SU-DHL-6 (cell line): ENCODE results near the gene TNS3.

Source experiments
- H2AFZ ChIP-seq: fragments of 200-600 bp; sonication (generic); 2 replicates; pipeline ENCODE4 v1.6.1; 2014; ENCODE audit warnings: low read depth, mild to moderate bottlenecking, moderate library complexity, mixed read lengths, antibody characterized with exemption, low read length; ENCODE audit not compliant: severe bottlenecking
- H3F3A ChIP-seq: fragments of 200-600 bp; shearing (Covaris generic); 2 replicates; pipeline ENCODE4 v1.6.0; 2016; ENCODE audit warnings: antibody characterized with exemption, mild to moderate bottlenecking; ENCODE audit not compliant: insufficient read depth
- H3K27ac ChIP-seq: fragments of 200-600 bp; sonication (generic); 2 replicates; pipeline ENCODE4 v1.5.1; 2016; ENCODE audit warnings: low read depth, mild to moderate bottlenecking, low read length, moderate library complexity, mixed read lengths
- H3K27me3 ChIP-seq: fragments of 200-600 bp; sonication (generic), shearing (Covaris generic); 2 replicates; pipeline ENCODE4 v1.6.0; 2014; ENCODE audit warnings: mild to moderate bottlenecking, low read length
- H3K36me3 ChIP-seq: fragments of 200-600 bp; sonication (generic); 2 replicates; pipeline ENCODE4 v1.6.1; 2014; ENCODE audit warnings: mild to moderate bottlenecking, low read length, mixed read lengths
- H3K4me2 ChIP-seq: fragments of 300-600, 200-600 bp; shearing (Covaris generic), sonication (generic); 2 replicates; pipeline ENCODE4 v1.6.0; 2014; ENCODE audit warnings: low read length, low read depth, mild to moderate bottlenecking; ENCODE audit not compliant: poor library complexity, severe bottlenecking
- H3K4me3 ChIP-seq: fragments of 200-600 bp; sonication (generic); 2 replicates; pipeline ENCODE4 v1.5.1; 2014; ENCODE audit warnings: antibody characterized with exemption, low read length, mild to moderate bottlenecking, mixed read lengths; ENCODE audit not compliant: insufficient read depth, poor library complexity, severe bottlenecking
- H3K79me2 ChIP-seq: fragments of 200-600 bp; sonication (generic); 2 replicates; pipeline ENCODE4 v1.6.1; 2014; ENCODE audit warnings: mild to moderate bottlenecking, low read length, moderate library complexity; ENCODE audit not compliant: insufficient read depth
- H3K9ac ChIP-seq: fragments of 200-600 bp; sonication (generic); 2 replicates; pipeline ENCODE4 v1.7.0; 2014; ENCODE audit warnings: mild to moderate bottlenecking, low read length
- H3K9me2 ChIP-seq: fragments of 200-600 bp; sonication (generic); replicated peaks from 2 replicates; pipeline ENCODE4 v1.6.1; 2014; ENCODE audit warnings: low read length; ENCODE audit not compliant: insufficient read depth
- H3K9me3 ChIP-seq: fragments of 200-600 bp; sonication (generic); 2 replicates; pipeline ENCODE4 v1.6.1; 2014; ENCODE audit warnings: low read length, mixed read lengths; ENCODE audit not compliant: insufficient read depth
- H4K20me1 ChIP-seq: fragments of 200-600 bp; sonication (generic); 2 replicates; pipeline ENCODE4 v1.6.1; 2014; ENCODE audit warnings: low read depth, mild to moderate bottlenecking, antibody characterized with exemption, low read length, moderate library complexity, mixed read lengths
- CTCF ChIP-seq: fragments of 200-600 bp; sonication (generic); IDR thresholded peaks from one replicate; pipeline ENCODE4 v1.5.1; 2017; ENCODE audit warnings: antibody characterized with exemption, mild to moderate bottlenecking, low read length, moderate library complexity; ENCODE audit not compliant: insufficient read depth, poor library complexity, severe bottlenecking
- EZH2phosphoT487 ChIP-seq: fragments of 200-600 bp; sonication (generic), shearing (Covaris generic); conservative IDR thresholded peaks from 2 replicates; pipeline ENCODE4 v1.6.1; 2018; ENCODE audit warnings: mild to moderate bottlenecking, antibody characterized with exemption, low read length, moderate library complexity, mixed read lengths

TNS3 gene

GRCh38 chr7:47448971-47449370 lies 132.9 kb downstream of the TNS3 start:
- no peaks in the 10 kb centered on the region for H4K20me1 ChIP-seq
- H3K9me2 ChIP-seq = no peaks in the 10 kb centered on the region
- H3K9ac ChIP-seq = no peak overlapping the region
- H3K79me2 ChIP-seq = peaks cover 21% of the 10 kb centered on the region
- H2AFZ ChIP-seq = no peak overlapping the region
- TF ChIP-seq EZH2phosphoT487 (no peak), CTCF (no peak)
- no peak overlapping the region for H3K4me3 ChIP-seq
- H3K36me3 ChIP-seq = no peaks in the 10 kb centered on the region
- H3K4me2 ChIP-seq = no peak overlapping the region
- H3K27me3 ChIP-seq = no peaks in the 10 kb centered on the region
- H3F3A ChIP-seq = no peaks in the 10 kb centered on the region
- H3K9me3 ChIP-seq = no peaks in the 10 kb centered on the region
- H3K27ac ChIP-seq = no peak overlapping the region

GRCh38 chr7:47447621-47448349 lies 134.1 kb downstream of the TNS3 start:
- H3K4me3 ChIP-seq = no peak overlapping the region
- no peak overlapping the region for H2AFZ ChIP-seq
- no peak overlapping the region for H3K27ac ChIP-seq
- no peaks in the 10 kb centered on the region for H3K9me2 ChIP-seq
- H3K4me2 ChIP-seq = no peak overlapping the region
- no peaks in the 10 kb centered on the region for H4K20me1 ChIP-seq
- TF ChIP-seq EZH2phosphoT487 (no peak), CTCF (no peak)
- no peak overlapping the region for H3K9ac ChIP-seq
- no peaks in the 10 kb centered on the region for H3K36me3 ChIP-seq
- no peaks in the 10 kb centered on the region for H3K9me3 ChIP-seq
- no peaks in the 10 kb centered on the region for H3K27me3 ChIP-seq
- H3F3A ChIP-seq = no peaks in the 10 kb centered on the region
- peaks cover 21% of the 10 kb centered on the region; the same call in 1 of the 2 replicates for H3K79me2 ChIP-seq

DNA sequence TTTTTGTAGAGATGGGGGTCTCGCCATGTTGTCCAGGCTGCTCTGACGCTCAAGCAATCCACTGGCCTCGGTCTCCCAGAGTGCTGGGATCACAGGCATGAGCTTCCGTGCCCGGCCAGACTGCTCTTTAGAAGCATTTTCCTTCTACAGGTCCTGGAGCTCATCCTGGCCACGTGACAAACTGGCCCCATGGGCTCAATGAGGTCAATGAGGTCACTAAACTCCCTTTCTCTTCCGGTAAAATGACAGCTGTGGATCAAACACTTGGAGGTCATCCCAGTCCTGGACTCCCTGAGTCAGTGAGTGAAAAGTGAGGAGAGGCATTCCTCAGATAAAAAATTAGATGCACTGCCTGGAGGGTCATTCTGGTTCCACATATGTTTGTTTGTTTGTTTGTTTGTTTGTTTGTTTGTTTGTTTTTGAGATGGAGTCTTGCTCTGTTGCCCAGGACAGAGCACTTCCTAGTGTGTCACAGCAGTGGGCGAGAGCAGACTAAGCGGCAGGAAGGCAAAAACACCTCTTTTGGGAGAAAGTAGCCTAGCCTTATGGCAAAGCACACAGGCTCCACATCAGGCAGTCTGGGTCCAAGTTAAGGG lies 134.9 kb downstream of the TNS3 start:
- Histone ChIP-seq H3F3A (no peaks in the 10 kb centered on the region), H3K9me3 (no peaks in the 10 kb centered on the region), H3K9me2 (no peaks in the 10 kb centered on the region), H3K36me3 (no peaks in the 10 kb centered on the region), H4K20me1 (no peaks in the 10 kb centered on the region), H2AFZ (no peak overlapping the region), H3K4me3 (no peak overlapping the region), H3K27ac (no peak overlapping the region), H3K9ac (no peak overlapping the region), H3K27me3 (no peaks in the 10 kb centered on the region), H3K4me2 (no peak overlapping the region), H3K79me2 (peaks cover 28% of the 10 kb centered on the region; the same call in 1 of the 2 replicates)
- TF ChIP-seq EZH2phosphoT487 = no peak
- no peak for TF ChIP-seq CTCF
